T1000 (cell line): ENCODE measurements around the gene CEACAM20.
"Not testable (repeated sequence)": the region's sequence is repeated elsewhere in the genome, so short reads cannot be mapped to it uniquely, and the experiment has no call there.

Experiments
- DNase-seq: peaks from one replicate; lab custom pipeline; 2025; ENCODE audit warnings: mixed read lengths; lab: John Stamatoyannopoulos, UW

The CEACAM20 gene

DNA sequence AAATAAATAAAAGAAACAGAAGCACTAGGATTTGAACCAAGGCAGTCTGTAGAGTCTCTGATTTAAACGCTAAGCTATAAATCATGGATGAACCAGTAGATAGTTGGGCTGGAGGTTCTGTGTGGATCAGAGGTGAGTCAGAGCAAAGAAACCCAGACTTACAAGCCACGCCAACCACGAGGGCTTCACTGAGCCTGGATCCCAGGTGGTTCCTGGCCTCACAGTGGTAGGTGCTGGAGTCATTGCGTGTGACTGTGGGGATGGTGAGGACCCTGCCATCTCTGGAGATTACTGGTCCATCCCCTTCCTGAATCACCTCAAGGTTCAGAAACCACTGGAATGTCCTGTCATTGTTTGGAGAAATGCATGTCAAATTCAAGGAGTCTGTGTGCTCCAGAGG, 19.3 kb upstream of the CEACAM20 start:
- DNase-seq, result peak; percentile 37

DNA sequence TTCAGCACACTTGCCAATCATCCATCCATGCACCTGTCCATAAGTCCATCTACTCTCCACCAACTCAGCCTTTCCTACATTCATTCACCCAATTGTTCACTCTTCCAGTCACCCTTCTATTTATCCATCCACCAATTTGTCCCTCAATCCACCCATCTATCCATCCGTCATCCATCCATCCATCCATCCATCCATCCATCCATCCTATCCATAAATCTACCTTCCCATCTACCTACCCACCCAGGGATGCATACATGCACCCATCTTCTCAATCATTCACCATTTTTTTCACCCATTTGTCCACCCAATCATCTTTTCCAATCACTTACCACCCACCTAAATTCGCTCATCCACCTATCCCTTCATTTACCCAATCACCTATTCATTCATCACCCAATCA, 14.6 kb upstream of the CEACAM20 start:
- no peak for DNase-seq

DNA sequence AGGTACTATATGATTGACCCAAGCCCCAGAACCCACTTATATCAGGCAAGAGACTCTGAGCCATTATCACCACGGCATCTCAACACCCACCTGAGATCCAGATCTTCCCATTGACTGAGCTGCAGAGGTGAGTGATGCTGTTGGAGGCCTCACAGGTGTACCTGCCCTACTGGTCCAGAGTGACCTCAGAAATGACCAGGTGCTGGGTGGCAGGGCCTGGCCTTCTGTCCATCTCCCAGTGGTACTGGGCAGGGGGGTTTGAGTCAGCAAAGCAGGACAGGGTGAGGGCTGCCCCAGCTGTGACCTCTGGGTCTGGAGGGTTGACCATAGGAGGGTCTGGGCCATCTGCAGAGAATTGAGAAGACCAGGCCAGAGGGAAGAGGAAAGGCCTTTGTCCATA, 13.2 kb upstream of the CEACAM20 start:
- no peak for DNase-seq

DNA sequence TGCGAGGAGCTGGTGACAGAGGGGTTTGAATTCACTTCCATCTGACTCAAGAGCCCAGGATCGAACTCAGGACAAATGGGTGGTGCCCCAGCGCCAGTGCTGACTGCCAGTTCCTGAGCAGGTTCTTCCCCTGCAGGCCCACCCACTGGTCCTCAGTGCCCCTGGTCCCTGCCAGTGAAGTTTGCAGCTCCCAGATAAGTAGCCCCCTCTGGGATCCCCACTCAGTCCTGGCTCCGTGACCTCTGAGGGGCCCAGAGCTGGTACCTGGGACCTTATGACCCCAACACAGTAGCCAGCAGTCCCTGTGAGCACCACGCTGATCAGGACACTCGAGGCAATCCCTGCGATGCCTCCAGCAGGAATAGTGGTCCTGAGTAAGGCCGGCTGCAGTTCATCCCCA, 11.3 kb upstream of the CEACAM20 start:
- no peak for DNase-seq

DNA sequence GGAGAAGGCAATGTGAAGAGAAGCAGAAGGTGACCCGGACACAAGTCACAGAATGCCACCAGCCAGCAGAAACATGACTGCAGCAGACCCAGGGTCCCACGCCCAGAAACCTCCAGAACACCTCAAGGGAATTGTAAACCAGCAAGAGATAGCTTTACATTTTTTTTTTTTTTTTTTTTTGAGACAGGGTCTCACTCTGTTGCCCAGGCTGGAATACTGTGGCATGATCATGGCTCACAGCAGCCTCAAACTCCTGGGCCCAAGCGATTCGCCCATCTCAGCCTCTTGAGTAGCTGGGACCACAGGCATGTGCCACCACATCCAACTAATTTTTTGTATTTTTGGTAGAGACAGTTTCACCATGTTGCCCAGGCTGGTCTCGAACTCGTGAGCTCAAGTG, 10.5 kb upstream of the CEACAM20 start:
- no peak for DNase-seq

DNA sequence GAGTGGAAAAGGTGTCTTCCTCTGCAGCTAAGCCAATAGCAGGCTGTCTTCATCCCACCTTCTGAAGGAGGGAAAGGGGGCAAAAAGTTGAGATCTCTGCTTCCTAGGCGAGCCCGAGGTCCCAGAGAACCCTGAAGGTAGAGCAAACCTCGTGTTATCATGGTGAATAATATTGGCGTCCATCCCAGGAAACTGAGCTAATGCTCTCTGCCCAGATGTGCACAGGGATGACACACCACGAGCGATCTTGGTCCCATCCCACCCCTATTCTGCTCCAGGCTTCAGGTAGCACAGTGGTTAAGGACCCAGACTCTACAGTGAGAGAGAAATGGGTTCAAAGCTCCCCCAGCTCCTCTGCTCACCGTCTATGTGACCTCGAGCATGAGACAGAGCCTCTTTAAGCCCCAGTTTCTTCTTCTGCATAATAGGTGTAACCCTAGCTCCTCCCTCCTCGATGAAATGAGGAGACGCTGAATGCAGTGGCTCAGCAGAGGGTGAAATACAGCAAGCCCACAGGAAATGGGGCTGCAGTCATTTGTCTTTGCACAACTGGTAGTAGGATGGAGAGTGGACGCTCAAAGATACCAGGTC, 9.9 kb upstream of the CEACAM20 start:
- DNase-seq, result no peak

DNA sequence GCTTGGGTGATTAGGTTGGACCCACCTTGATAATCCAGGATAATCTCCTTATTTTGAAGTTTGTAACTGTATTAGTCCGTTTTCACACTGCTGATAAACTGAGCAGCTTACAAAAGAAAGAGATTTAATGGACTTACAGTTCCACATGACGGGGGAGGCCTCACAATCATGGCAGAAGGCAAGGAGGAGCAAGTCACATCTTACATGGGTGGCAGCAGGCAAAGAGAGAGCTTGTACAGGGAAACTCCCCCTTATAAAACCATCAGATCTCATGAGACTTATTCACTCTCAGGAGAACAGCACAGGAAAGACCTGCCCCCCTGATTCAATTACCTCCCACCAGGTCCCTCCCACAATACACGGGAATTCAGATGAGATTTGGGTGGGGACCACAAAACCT, 5.9 kb upstream of the CEACAM20 start:
- not testable (repeated sequence) for DNase-seq

DNA sequence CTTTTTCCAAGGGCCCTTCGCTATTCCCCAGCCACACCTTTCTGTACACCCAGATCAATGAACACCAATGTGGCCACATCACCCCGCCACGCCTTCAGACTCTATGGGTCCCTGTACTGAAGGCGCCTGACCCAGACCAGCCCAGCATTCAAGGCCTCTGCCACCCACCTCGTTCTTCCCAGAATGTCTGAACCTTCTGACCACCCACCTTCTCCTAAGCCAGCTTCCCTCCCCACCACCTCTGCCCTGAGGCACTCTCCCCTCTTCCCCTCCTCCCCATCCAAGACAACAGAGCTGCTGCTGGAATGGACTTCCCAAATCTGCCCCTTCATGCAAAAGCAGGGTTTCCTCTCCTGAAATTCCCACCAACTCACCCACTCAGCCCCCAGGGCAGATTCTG, 3.3 kb upstream of the CEACAM20 start:
- no peak for DNase-seq

DNA sequence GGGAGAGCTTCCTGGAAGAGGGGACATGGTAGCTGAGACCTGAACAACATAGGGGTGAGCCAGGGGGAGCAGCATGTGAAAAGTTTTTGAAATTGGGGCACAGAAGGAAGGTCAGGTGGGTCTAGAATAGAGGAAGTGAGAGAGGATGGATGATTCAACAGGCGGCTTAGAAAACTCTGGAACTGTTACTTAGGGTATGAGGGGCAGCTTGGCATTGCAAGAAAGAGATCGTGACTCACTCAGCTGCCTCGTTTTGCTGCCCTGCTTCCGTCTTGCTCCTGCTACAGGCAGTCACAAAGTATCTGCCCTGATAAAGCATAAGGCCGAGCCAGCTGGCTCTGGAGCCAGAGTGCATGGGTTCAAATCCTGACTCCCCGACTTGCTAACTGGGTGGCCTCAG, 1.3 kb upstream of the CEACAM20 start:
- DNase-seq, result no peak

DNA sequence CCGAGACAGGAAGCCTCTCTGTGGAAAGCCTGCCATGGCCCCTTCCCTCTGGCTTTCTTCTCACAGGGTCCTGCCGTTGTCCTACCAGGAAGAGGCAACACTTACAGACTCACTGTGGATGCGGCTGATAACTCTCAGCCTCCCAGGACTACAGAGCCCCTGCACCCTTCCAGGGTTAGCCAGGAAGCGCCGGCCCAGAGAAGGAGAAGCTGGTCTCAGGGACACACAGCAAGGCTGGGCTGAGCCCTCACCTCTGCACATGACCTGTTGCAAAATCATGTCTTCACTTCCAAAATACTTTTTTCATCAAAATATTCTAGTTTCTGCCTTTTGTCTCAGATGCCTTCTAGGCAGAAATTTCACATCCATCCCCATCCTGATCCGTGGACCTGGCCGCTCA, 1.9 kb downstream of the CEACAM20 start:
- no peak for DNase-seq

DNA sequence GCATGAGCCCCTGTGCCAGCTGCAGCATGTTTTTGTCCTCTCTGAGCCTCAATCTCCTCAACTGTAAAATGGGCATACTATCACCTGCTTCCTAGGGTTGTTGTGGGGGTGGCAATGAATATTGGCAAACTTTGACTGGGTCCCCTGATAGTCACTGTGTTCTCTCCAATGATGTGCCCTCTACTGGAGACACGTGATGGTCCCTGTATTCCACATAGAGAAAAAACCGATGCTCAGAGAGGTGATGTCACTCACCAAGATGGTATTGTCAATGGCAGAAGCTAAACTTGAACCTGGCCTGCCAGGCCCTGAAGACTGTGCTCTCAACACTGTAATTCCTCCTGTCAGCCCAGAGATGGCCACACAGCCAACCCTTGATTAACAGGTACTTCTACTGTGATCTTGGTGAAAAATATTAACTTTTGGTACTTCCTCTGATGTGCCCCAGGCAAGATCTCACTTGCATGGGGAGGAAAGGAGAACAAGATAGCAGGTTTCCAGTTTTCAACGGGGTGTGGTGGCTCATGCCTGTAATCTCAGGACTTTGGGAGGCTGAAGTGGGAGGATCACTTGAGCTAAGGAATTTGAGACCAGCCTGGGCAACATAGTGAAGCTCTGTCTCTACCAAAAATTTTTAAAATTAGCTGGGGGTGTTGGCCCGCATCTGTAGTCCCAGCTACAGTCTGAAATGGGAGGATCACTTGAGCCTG, 3.6 kb downstream of the CEACAM20 start:
- DNase-seq, result no peak

DNA sequence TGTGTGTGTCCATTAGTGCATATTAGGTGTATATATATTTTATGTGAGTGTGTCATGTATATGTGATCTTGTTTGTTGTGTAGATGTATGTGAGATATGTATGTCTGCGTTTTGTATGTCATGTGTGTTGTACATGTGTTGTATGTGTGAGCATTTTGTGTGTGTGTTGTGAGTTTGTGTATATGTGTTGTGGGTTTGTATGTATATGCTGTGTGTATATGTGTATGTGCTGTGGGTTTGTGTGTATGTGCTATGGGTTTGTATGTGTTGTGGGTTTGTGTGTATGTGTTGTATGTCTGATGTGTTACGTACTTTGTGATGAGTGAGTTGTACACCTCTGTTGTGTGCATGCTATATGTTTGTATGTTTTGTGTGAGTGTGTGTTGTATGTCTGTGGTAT, 8.1 kb downstream of the CEACAM20 start:
- no peak for DNase-seq

DNA sequence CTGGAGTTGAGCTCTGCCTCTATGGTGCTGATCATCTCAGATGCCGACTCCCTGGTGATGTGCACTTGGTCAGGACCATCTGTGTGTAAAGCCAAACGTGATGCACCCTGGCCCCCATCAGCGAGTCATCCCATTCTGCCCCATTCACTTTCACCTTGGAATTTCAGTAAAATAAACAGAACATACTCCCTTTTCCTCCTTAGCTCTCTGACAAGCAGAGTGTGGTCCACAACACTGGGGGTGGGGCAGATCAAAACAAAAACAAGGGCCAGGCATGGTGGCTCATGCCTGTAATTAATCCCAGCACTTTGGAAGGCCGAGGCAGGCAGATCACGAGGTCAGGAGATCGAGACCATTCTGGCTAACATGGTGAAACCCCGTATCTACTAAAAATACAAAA, 12.3 kb downstream of the CEACAM20 start:
- DNase-seq, result no peak

DNA sequence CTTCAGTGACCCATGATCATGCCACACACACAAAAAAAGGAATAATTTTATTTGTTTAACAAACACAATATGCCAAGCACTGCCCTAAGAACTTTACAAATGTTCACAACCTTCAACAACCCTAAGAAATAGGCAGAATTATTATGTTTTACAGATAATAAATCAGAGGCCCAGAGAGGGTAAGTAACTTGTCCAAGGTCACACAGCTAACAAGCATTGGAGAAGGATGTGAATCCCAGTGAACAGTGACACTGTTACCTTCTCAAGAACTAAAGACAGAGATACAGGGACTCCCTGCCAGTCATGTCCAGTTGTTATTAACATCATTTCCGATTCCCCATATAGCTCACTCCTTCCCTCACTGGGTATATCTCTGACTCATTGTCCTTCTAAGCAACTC, 13.6 kb downstream of the CEACAM20 start:
- DNase-seq, result no peak

DNA sequence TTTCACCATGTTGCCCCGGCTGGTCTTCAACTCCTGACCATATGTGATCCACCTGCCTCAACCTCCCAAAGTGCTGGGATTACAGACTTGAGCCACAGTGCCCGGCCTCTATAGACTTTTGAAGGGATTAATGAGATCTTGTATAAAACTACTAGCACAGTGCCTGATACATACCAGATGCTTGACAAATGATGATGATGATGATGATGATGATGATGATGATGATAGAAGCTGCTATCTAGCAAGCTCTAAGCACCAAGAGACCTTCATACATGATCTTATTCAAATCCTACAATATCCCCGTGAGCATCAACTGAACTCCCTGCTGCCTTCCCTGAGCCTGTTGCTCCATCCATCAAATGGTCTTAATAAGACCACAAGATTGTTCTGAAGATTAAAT, 14.4 kb downstream of the CEACAM20 start:
- DNase-seq, result no peak

DNA sequence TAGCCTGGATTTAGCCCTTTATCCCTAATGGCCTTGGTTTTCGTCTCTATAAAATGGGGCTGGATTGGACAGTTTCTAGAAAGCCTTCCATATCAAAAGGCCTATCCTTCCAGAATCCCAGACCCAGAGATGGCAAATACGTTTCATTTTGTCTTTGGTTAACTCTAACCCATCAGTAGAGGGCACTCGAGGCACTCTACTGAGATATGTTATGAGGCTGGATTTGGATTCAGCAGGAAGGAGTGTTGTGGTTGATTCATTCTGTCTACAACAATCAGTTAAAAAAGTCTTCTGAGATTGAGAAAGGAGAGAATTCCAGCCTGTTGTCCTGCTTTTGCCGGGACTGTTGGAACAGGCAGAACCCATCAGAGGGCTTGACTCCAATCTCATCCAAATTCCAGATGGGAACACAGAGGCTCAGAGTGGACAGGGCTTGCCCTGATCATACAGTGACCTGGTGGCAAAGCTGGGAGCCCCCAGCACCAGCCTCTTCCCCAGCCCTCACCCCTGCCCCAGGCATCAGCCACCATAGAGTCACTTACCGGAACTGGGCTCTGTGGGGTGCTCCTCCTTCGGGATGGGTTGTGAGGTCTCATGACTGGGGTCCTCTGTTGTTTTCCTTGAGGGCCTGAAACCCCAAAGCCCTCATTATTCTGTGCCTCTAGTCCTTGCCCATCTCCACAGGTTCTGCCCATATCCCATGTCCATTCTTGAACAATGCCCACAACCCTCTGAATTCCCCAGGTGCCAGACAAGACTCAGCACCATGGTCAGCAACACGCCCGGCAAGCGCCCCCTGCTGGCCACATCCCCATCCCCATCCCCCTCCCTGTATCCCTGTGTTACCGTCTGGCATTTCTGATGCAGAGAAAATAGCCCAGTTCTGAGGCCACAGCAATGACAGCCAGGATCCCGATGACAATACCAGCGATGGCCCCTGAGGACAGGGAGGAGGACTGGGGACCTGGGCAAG, 16.9 kb downstream of the CEACAM20 start:
- no peak for DNase-seq

DNA sequence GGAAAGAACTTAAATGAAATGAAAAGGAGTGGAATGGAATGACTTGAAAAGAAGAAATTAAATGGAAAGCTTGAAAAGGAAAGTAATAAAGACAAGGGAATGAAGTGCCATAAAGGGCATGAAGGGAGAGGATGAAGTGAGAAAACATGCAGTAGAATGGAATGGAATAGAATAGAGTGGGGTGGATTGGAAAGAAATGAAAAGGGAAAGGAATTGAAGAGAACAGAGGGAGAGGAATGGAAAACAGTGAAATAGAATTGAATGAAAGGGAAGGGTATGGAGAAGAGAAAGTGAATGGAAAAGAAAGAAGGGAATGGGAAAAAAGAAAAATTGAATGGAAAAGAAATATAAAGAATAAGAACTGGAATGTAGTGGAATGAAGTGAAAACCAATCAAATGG, 20.0 kb downstream of the CEACAM20 start:
- DNase-seq, result no peak

DNA sequence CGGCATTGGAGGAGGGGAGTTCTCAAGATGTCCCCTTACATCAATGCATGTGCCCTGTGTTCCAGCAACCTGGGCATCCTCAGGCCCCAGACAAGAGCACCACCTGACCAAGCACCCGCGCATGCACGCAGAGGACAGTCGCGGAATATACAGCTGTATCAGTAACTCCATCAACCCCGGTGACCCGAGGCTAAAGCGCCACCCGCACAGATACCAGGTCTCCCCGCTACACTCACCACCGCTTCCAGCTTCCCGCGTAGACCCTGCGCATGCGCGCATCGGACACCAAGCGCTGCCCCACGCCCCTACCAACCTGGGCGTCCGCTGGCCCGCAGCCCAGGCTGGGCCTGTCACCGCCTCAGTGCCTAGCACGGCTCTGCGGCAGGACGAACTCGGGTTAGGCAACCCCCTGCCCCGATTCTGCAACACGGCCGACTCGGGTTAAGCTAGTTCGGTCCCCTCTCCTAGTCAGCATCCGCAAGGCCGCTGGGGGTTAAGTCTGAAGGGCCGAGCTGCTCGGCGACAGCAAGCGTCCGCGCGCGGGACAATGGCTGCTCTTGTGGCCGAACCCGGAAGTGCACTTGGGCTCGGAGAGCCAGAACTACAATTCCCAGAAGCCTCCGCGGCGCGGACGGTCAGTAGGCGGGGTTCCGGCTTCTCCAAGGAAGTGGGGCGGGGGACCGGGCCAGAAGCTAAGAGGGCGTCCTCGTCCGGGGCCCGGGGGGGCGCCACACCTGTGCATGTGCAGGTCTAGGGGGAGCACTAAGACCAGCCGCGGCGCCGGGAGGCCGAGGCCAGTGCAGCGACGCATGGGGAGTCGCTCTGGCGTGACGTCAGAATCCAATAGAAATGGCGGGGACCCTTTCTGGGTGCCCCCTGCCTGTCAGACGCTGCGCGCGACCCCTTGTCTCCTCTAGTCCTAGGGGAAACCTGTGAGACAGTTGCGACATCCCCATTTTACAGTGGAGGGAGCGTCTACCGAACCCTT, 29.2 kb downstream of the CEACAM20 start, which contains the start of gene ZNF180:
Gene ZNF180, minus strand, starts transcription at position 561 of the 988 bp plus-strand sequence. CDS start 3,188 bp downstream, outside the sequence.
- peak; percentile 93 for DNase-seq

DNA sequence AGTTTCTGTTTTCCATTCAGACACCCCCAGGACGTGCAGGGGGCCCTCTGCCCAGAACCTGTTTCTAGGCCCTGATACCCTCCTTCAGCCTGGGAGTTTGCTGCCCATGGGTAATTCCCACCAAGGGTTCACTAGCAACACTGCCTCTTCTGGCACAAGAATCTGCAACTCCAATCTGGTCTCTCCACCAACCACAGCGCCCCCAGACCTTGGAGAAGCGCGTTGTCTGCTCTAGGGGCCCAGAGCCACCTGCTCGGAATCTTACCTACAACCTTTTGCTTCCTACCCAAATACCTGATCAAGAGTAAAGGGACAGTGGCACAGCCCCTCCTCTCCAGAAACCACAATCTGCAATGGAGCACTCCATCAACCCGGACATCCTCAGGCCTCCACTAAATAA, 29.9 kb downstream of the CEACAM20 start:
- no peak for DNase-seq

DNA sequence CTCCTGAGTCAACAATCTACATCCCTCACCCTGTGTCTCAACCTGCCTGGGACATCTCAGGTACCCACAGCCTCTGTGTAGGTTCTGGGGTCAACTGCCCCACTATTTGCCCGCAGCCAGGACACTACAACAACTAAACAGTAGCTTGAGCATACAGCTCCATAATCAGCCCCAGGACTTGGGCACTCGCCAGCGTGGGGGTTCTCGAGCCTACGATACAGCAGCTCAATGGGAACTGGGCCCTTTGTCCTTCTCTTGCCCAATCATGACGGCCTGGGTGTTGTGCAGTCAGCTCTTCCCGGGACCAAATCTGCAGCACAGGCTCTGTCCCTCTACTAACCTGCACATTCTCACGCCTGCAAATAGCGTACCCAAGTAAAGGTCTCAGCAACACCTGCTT, 30.5 kb downstream of the CEACAM20 start:
- DNase-seq, result no peak

DNA sequence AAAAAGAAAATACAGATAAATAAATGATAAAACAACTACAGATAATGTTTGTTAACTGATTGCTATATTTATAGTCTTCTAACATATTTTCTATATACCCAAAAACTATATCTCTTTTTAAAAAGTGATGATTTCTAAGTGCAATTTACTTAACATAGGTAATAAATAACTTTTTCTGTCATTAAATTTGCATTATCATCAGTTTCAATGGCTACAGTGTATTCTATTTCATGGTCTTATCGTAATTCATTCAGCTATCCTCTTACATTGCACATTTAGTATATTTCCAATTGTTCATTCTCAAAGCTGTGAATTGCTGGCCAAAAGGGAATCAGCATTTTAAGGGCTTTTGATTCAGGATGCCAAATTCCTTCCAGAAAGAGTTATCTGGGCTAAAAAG, 32.8 kb downstream of the CEACAM20 start:
- no peak for DNase-seq
